GM20000 (cell line): ENCODE data around the gene POLR2H.

Source experiments
- DNase-seq: peaks from one replicate; pipeline ENCODE4 v3.0.0; 2012; ENCODE audit warnings: low spot score
- TF ChIP-seq, protein P1 (sequence below): IDR thresholded peaks from 2 replicates; pipeline ENCODE4 v1.5.1; 2012; ENCODE audit warnings: mild to moderate bottlenecking, control low read depth; ENCODE audit errors: extremely low read depth, missing control alignments

POLR2H gene

DNA sequence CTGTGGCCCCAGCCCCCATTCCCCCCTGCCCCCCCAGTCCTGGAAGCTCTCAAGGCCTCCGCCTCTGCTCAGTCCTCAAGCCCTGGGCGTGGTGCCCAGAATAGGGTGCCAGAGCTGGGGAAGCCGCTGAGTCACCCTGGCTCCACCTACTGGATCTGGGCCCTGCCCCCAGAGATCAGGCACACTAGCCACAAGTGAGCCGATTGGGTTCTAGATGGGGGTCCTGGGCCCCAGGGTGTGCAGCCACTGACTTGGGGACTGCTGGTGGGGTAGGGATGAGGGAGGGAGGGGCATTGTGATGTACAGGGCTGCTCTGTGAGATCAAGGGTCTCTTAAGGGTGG, 41.4 kb upstream of the POLR2H start:
- TF ChIP-seq, protein P1, sequence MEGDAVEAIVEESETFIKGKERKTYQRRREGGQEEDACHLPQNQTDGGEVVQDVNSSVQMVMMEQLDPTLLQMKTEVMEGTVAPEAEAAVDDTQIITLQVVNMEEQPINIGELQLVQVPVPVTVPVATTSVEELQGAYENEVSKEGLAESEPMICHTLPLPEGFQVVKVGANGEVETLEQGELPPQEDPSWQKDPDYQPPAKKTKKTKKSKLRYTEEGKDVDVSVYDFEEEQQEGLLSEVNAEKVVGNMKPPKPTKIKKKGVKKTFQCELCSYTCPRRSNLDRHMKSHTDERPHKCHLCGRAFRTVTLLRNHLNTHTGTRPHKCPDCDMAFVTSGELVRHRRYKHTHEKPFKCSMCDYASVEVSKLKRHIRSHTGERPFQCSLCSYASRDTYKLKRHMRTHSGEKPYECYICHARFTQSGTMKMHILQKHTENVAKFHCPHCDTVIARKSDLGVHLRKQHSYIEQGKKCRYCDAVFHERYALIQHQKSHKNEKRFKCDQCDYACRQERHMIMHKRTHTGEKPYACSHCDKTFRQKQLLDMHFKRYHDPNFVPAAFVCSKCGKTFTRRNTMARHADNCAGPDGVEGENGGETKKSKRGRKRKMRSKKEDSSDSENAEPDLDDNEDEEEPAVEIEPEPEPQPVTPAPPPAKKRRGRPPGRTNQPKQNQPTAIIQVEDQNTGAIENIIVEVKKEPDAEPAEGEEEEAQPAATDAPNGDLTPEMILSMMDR = no peak
- no peak for DNase-seq

DNA sequence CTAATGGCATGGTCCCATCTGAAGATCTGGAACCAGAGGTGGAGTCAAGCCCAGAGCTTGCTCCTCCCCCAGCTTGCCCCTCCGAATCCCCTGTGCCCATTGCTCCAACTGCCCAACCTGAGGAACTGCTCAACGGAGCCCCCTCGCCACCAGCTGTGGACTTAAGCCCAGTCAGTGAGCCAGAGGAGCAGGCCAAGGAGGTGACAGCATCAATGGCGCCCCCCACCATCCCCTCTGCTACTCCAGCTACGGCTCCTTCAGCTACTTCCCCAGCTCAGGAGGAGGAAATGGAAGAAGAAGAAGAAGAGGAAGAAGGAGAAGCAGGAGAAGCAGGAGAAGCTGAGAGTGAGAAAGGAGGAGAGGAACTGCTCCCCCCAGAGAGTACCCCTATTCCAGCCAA, 39.8 kb upstream of the POLR2H start:
- DNase-seq = peak; percentile 2
- TF ChIP-seq, protein P1 = no peak

DNA sequence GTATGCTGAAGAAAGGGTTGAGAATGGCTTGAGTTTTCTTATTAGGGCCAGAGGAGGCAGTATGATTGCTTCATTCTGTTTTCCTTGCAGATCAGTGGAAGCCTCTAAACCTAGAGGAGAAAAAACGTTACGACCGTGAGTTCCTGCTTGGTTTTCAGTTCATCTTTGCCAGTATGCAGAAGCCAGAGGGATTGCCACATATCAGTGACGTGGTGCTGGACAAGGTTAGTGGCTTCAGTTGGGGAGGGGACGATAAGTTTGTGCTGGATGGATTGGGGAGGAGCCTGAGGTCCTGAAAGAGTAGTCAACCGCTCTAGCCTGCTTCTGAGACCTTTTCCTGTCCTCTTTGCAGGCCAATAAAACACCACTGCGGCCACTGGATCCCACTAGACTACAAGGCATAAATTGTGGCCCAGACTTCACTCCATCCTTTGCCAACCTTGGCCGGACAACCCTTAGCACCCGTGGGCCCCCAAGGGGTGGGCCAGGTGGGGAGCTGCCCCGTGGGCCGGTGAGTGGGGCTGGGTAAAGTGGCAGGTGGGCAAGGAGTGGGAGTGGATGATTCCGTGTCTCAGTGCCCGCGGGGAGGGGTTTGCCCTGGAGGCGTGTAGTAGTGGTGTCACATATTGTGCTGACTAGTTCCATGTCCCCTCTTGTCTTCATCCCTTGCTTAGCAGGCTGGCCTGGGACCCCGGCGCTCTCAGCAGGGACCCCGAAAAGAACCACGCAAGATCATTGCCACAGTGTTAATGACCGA, 38.6 kb upstream of the POLR2H start:
- TF ChIP-seq, protein P1 = no peak
- DNase-seq = peak; percentile 6

DNA sequence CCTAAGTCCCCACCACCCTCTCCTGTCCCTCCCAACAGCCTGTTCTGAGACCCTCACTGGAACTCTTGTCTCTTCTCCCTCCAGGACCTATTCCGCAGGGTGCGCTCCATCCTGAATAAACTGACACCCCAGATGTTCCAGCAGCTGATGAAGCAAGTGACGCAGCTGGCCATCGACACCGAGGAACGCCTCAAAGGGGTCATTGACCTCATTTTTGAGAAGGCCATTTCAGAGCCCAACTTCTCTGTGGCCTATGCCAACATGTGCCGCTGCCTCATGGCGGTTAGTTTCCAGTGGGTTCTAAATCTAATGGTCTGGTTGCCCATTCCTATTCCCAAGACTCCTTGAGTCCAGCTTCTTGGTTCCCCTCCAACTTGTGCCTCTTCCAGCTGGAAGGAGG, 37.8 kb upstream of the POLR2H start:
- DNase-seq = no peak
- TF ChIP-seq, protein P1 = no peak

DNA sequence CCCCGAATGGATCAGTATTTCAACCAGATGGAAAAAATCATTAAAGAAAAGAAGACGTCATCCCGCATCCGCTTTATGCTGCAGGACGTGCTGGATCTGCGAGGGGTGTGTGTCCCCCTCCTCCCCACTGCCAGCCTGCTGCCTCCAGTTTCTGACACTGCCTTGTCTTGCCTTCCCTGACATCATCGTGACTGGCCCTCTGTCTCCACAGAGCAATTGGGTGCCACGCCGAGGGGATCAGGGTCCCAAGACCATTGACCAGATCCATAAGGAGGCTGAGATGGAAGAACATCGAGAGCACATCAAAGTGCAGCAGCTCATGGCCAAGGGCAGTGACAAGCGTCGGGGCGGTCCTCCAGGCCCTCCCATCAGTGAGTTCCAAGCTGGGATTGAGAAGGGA, 36.2 kb upstream of the POLR2H start:
- TF ChIP-seq, protein P1 = no peak
- no peak for DNase-seq

DNA sequence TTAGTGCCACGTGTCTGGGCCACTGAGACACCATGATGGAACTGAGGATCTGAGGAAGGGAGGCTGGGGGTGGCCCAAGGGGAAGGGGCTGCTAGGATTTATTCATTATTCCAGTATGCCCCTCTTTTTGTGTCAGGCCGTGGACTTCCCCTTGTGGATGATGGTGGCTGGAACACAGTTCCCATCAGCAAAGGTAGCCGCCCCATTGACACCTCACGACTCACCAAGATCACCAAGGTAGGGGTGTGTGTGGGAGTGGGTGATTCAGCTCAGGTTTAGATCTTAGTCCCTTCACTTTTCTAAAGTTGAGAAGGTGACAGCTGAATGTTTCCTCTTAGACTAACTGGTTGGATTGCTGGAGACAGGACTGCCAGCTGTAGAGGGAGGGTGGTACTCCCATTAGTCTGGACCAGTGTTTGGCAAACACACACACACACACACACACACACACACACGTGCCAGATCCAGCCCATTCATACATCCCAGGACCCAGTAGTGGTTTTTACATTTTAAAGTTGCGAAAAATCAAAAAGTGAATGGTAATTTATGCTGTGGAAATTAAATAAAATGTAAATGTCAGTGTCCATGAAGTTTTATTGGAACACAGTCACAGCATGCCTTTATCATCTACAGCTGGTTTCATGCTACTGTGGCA, 35.7 kb upstream of the POLR2H start:
- TF ChIP-seq, protein P1 = no peak
- no peak for DNase-seq

DNA sequence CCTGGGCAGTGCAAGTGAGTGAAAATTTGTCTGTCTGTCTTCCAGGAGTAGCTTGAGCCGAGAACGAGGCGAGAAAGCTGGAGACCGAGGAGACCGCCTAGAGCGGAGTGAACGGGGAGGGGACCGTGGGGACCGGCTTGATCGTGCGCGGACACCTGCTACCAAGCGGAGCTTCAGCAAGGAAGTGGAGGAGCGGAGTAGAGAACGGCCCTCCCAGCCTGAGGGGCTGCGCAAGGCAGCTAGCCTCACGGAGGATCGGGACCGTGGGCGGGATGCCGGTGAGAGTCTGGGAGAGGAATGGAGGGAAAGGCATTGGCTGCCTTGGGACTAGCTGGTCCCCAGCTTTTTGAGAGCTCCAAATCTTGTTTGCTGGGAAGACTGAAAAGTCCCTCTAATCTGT, 34.3 kb upstream of the POLR2H start:
- DNase-seq = no peak
- TF ChIP-seq, protein P1 = no peak
